ENCODE results near the gene LENEP. TPM values are rescaled to one million over a fixed set of nuclear protein-coding genes. Genes with fewer than 3 reads are reported as not detected.
"Not testable (repeated sequence)": the region's sequence is repeated elsewhere in the genome, so short reads cannot be mapped to it uniquely, and the experiment has no call there.

LENEP gene
- total RNA-seq, 1 donor from 2014 or later = 1.5 TPM

DNA sequence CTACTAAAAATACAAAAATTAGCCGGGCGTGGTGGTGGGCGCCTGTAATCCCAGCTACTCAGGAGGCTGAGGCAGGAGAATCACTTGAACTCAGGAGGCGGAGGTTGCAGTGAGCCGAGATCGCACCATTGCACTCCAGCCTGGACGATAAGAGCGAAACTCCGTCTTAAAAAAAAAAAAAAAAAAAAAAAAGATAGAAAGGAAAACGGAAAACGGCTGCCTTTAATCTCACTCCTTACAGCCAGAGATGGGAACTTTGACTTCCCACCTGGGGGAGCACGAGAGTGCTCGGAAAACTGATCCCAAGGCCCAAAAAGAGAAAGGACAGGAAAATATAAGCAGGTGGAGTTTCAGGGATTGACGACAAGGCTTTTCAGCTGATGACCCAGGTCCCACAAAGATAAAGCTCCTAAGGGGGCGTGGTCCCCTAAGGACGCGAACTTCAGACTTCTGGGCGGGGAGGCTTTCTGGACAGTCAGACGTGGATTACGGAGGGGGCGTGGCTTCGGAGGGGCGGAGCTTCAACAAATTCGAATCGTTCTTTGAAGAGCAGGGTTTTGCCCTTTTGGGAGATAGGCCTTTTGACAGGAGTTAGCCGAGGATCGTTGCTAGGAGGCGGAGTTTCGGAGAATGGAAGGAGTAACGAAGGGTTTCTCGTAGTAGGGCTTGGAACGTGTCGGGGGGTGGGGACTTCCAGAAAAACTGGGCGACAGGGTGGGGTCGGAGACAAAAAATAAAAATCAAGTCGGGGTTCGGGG is 19.9 kb upstream of the LENEP start:
- Mint-ChIP-seq H3K4me1 (ENCODE audit: low read depth) (peaks cover 41% of the 10 kb centered on the region), H3K4me3 (no peak overlapping the region), H3K9me3 (no peaks in the 10 kb centered on the region), H3K27me3 (ENCODE audit: insufficient read depth) (no peaks in the 10 kb centered on the region), H3K27ac (no peak overlapping the region), H3K36me3 (ENCODE audit: low read depth) (peaks cover 20% of the 10 kb centered on the region)
- intact Hi-C loops (cut with micrococcal nuclease) = loop anchor here (1.0 to 5.0 kb wide), 14 partner anchors 10 to 753 kb away; partner anchors contain the start of genes ADAM15, ADAR, FLAD1 and PYGO2
- DNase-seq (ENCODE audit: low spot score) = peak; percentile 88

GRCh38 chr1:154974102-154974807 is 19.1 kb upstream of the LENEP start, which contains the start of gene CKS1B:
Gene CKS1B, plus strand, starts transcription at chr1:154974681. Its CDS starts 65 bp downstream, at chr1:154974746.
- Mint-ChIP-seq H3K27me3 (ENCODE audit: insufficient read depth) (no peaks in the 10 kb centered on the region), H3K36me3 (ENCODE audit: low read depth) (peaks cover 20% of the 10 kb centered on the region), H3K4me3 (no peak within 1 kb of the TSS), H3K4me1 (ENCODE audit: low read depth) (peaks cover 36% of the 10 kb centered on the region), H3K27ac (no peak within 1 kb of the TSS), H3K9me3 (no peaks in the 10 kb centered on the region)
- DNase-seq (ENCODE audit: low spot score) = peak; percentile 95
- intact Hi-C loops (cut with micrococcal nuclease) = loop anchor here (1.0 to 5.0 kb wide), 14 partner anchors 9 to 754 kb away; partner anchors contain the start of genes ADAM15, ADAR, FLAD1 and PYGO2

DNA sequence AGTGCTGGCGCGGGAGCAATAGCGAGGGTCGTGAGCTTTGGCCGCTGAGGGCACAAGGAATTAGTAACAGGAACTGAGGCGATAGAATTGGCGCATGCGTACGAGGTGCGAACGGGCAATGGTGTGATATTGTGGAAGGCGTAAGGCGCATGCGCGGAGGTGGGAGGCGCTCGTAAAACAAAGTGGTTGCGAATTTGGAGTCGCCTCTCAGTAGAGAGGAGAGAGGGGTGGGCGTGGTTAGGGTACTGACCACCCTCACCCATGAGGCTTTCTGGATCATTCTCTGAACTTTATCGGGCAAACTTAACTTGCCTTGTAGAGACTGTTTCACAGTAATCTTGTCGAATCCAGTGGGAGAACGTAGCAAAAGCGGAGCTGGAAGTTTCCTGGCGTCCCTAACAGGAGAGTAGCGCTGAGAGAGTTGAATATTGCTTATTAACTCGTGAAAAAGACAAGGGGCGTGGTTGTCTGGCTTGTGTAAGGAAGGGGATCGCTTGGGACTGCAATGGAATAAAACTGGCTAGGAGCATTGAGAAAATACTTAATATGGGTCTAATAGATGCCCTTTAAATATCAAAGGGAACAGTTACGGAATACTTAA is 18.5 kb upstream of the LENEP start:
- H3K4me1 Mint-ChIP-seq (ENCODE audit: low read depth) = peaks cover 31% of the 10 kb centered on the region
- peaks cover 21% of the 10 kb centered on the region for H3K36me3 Mint-ChIP-seq (ENCODE audit: low read depth)
- H3K4me3 Mint-ChIP-seq = no peak overlapping the region
- peak; percentile 93 for DNase-seq (ENCODE audit: low spot score)
- intact Hi-C loops (cut with micrococcal nuclease) = loop anchor here (1.0 to 5.0 kb wide), 14 partner anchors 8 to 755 kb away; partner anchors contain the start of genes ADAM15, ADAR, FLAD1 and PYGO2
- no peak overlapping the region for H3K27ac Mint-ChIP-seq
- no peaks in the 10 kb centered on the region for H3K9me3 Mint-ChIP-seq
- no peaks in the 10 kb centered on the region for H3K27me3 Mint-ChIP-seq (ENCODE audit: insufficient read depth)

GRCh38 chr1:154975409-154976059 is 17.9 kb upstream of the LENEP start:
- intact Hi-C loops (cut with micrococcal nuclease) = loop anchor here (2.0 kb wide), 2 partner anchors 75 to 159 kb away; partner anchors contain the start of genes ADAM15 and SLC50A1
- Mint-ChIP-seq H3K4me3 (no peak overlapping the region), H3K27me3 (ENCODE audit: insufficient read depth) (no peaks in the 10 kb centered on the region), H3K9me3 (no peaks in the 10 kb centered on the region), H3K4me1 (ENCODE audit: low read depth) (peaks cover 30% of the 10 kb centered on the region), H3K27ac (no peak overlapping the region), H3K36me3 (ENCODE audit: low read depth) (peaks cover 21% of the 10 kb centered on the region)
- DNase-seq (ENCODE audit: low spot score) = peak; percentile 55

GRCh38 chr1:154977762-154978161 is 15.6 kb upstream of the LENEP start:
- H3K36me3 Mint-ChIP-seq (ENCODE audit: low read depth) = peaks cover 14% of the 10 kb centered on the region
- DNase-seq (ENCODE audit: low spot score); H3K9me3 Mint-ChIP-seq; intact Hi-C loops (cut with micrococcal nuclease); H3K27me3 Mint-ChIP-seq (ENCODE audit: insufficient read depth): not testable (repeated sequence)
- peak overlapping the region; percentile 15 for H3K4me3 Mint-ChIP-seq
- H3K4me1 Mint-ChIP-seq (ENCODE audit: low read depth) = peaks cover 12% of the 10 kb centered on the region
- H3K27ac Mint-ChIP-seq = peak overlapping the region; percentile 7

DNA sequence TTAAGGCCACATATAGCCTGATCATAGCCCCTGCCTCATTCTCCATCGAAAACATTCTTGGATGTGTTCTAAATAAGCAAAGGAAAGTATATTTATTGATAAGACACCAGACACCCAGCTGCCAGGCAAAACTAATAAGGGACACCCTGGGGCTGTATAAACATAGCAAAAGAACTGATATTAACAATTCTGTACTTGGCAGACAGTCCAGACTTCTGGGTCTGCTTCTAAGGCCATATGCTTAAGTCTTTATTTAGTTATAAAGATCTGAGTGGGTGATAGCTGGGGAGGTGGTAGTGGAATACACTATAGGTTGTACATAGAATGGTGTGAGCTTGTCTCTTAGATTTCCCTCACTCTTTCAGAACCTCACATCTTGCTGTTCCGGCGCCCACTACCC is 15.0 kb upstream of the LENEP start:
- intact Hi-C loops (cut with micrococcal nuclease) = no loop called here
- Mint-ChIP-seq H3K27ac (no peak overlapping the region), H3K27me3 (ENCODE audit: insufficient read depth) (no peaks in the 10 kb centered on the region), H3K9me3 (no peaks in the 10 kb centered on the region), H3K4me3 (no peak overlapping the region), H3K4me1 (ENCODE audit: low read depth) (peaks cover 10% of the 10 kb centered on the region), H3K36me3 (ENCODE audit: low read depth) (peaks cover 14% of the 10 kb centered on the region)
- DNase-seq (ENCODE audit: low spot score) = no peak

DNA sequence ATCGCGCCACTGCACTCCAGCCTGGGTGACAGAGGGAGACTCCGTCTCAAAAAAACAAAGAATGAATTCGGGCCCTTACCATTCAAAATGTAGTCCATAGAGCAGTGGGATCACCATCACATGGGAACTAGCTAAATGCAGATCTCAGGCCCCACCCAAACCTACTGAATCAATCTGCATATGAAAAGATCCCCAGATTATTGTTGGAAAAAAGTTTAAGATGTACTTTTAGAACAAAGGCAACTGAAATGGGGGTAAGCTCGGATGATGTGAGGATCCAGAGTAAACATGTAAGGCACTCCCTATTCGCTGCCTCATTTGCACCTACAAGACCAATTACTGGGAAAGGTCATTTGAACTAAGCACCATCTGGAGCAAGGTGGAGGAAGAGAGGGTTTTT is 11.0 kb upstream of the LENEP start:
- no peaks in the 10 kb centered on the region for H3K9me3 Mint-ChIP-seq
- peaks cover 17% of the 10 kb centered on the region for H3K36me3 Mint-ChIP-seq (ENCODE audit: low read depth)
- DNase-seq (ENCODE audit: low spot score) = no peak
- H3K27ac Mint-ChIP-seq = no peak overlapping the region
- H3K27me3 Mint-ChIP-seq (ENCODE audit: insufficient read depth) = no peaks in the 10 kb centered on the region
- intact Hi-C loops (cut with micrococcal nuclease) = no loop called here
- H3K4me3 Mint-ChIP-seq = no peak overlapping the region
- H3K4me1 Mint-ChIP-seq (ENCODE audit: low read depth) = peaks cover 15% of the 10 kb centered on the region

DNA sequence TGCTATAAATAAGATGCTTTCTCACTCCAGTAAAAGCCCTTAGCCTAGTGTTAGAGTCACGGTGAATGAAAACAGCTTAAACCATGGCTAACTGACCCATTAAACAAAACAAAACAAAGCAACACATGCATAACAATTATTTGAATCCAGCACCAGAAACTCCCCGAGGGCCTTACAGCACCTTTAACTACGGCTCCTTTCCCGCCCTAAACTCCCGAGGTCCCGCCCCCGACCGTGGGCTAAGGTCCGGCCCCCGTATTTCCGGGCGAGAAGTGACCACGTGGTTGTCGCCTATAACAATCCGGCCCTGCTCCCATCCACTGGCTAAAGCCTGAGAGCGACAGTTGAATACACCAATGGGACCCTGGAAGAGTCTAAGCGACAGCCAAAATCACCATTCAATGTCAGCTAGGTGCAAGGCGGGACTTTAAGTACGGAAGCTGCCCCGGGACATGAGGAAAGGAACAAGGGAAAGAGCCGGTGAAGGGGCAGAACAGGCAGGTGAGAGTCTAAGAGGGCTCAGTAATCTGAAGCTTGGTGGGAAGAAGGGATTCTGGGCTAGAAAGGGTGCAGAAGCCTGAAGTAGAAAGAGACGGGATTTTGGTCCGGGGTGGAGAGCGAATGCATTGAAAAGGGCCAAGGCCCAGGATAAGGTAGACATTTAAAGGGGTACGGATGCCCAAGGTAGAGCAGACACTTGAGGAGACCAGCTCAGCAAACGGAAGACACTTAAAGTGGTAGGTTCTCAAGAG is 10.3 kb upstream of the LENEP start, which contains the start of gene FLAD1:
Gene FLAD1 (plus strand): TSS at position 448 of the 752 bp plus-strand sequence. CDS start 351 bp downstream, outside the sequence.
- intact Hi-C loops (cut with micrococcal nuclease) = loop anchor here (1.0 kb wide), 8 partner anchors 9 to 763 kb away; partner anchors contain the start of genes ADAM15, CKS1B, PMVK and PYGO2
- no peak within 1 kb of the TSS for H3K4me3 Mint-ChIP-seq
- H3K36me3 Mint-ChIP-seq (ENCODE audit: low read depth) = peaks cover 14% of the 10 kb centered on the region
- no peaks in the 10 kb centered on the region for H3K9me3 Mint-ChIP-seq
- peaks cover 8% of the 10 kb centered on the region for H3K4me1 Mint-ChIP-seq (ENCODE audit: low read depth)
- no peaks in the 10 kb centered on the region for H3K27me3 Mint-ChIP-seq (ENCODE audit: insufficient read depth)
- peak within 1 kb of the TSS; percentile 42 for H3K27ac Mint-ChIP-seq
- peak; percentile 96 for DNase-seq (ENCODE audit: low spot score)

- Mint-ChIP-seq H3K36me3 (ENCODE audit: low read depth) (peaks cover 17% of the 10 kb centered on the region), H3K9me3 (no peaks in the 10 kb centered on the region), H3K4me1 (ENCODE audit: low read depth) (peaks cover 7% of the 10 kb centered on the region), H3K4me3 (no peak overlapping the region), H3K27ac (peak overlapping the region; percentile 42), H3K27me3 (ENCODE audit: insufficient read depth) (no peaks in the 10 kb centered on the region)
- no peak for DNase-seq (ENCODE audit: low spot score)
- intact Hi-C loops (cut with micrococcal nuclease) = loop anchor here (1.0 kb wide), 8 partner anchors 10 to 764 kb away; partner anchors contain the start of genes ADAM15, CKS1B, PMVK and PYGO2
Measured at GRCh38 chr1:154983776-154984466, 9.5 kb upstream of the LENEP start.

DNA sequence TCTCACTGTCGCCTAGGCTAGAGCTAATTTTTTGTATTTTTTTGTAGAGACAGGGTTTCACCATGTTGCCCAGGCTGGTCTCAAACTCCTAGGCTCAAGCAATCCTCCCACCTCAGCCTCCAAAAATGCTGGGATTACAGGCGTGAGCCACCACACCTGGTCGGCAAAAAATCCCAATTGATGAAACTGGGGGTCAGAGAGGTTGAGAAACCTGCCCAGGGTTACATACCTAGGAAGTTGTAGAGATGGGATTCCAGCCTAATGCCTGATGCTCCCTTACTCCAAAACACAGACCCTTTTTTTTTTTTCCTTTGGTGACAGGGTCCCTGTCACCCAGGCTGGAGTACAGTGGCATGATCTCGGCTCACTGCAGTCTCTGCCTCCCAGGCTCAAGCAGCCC is 6.7 kb upstream of the LENEP start:
- Mint-ChIP-seq H3K4me1 (ENCODE audit: low read depth) (peaks cover 18% of the 10 kb centered on the region), H3K36me3 (ENCODE audit: low read depth) (peaks cover 15% of the 10 kb centered on the region)
- H3K9me3 Mint-ChIP-seq; intact Hi-C loops (cut with micrococcal nuclease); H3K27ac Mint-ChIP-seq; DNase-seq (ENCODE audit: low spot score); H3K27me3 Mint-ChIP-seq (ENCODE audit: insufficient read depth); H3K4me3 Mint-ChIP-seq: not testable (repeated sequence)

GRCh38 chr1:154987326-154987725 is 6.1 kb upstream of the LENEP start:
- Mint-ChIP-seq H3K27ac (no peak overlapping the region), H3K36me3 (ENCODE audit: low read depth) (peaks cover 16% of the 10 kb centered on the region), H3K4me1 (ENCODE audit: low read depth) (peaks cover 18% of the 10 kb centered on the region), H3K9me3 (no peaks in the 10 kb centered on the region), H3K4me3 (no peak overlapping the region), H3K27me3 (ENCODE audit: insufficient read depth) (no peaks in the 10 kb centered on the region)
- no peak for DNase-seq (ENCODE audit: low spot score)
- intact Hi-C loops (cut with micrococcal nuclease) = no loop called here

All from activated T-helper 1 cell treated with anti-CD3 and anti-CD28 coated beads, Interleukin-12 subunit alpha, Interleukin-12 subunit beta, Interleukin-2, Interleukin-4 antibody, amounts not matched to agents 30 ng/mL and 10 ng/mL and 1 ng/mL, durations not matched to agents 14 hours and 24 hours and 36 hours (primary cell).